Tongue (tissue), 3 donors: Measurements from ENCODE around the gene C1QTNF5. TPM values are rescaled to one million over a fixed set of nuclear protein-coding genes. Genes with fewer than 3 reads are reported as not detected.

Experiments
- DNase-seq: peaks from one replicate; pipeline ENCODE4 v3.0.0-alpha.2; 2015
- small RNA-seq: library from RNA; depleted of rRNA; stranded (forward); fragments of <200 nt; gene quantifications from one replicate; pipeline ENCODE3, GENCODE V24; 2014; ENCODE audit warnings: low replicate concordance
- total RNA-seq: library from RNA; depleted of rRNA; stranded (reverse); fragments of >200 nt; gene quantifications from one replicate; pipeline ENCODE4 v1.2.3, GENCODE V29; 2014

The C1QTNF5 gene
- total RNA-seq, 1 donor from 2014 or later = 24.8 TPM

DNA sequence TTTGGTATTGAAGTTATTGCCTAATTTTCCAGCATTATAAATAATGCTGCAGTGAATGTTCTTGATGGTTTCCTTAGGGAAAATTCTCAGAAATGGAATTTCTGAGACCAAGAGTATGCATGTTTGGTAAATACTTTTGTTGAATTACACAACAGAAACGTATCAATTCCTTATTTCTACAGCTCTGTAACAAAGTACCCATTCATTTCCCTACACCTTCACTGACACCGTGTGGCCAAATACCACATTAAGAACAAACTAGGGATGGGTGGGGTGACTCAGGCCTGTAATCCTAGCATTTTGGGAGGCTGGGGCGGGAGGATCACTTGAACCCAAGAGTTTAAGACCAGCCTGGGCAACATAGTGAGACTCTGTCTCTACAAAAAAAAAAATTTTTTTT, 45.5 kb downstream of the C1QTNF5 start:
- DNase-seq = no peak

DNA sequence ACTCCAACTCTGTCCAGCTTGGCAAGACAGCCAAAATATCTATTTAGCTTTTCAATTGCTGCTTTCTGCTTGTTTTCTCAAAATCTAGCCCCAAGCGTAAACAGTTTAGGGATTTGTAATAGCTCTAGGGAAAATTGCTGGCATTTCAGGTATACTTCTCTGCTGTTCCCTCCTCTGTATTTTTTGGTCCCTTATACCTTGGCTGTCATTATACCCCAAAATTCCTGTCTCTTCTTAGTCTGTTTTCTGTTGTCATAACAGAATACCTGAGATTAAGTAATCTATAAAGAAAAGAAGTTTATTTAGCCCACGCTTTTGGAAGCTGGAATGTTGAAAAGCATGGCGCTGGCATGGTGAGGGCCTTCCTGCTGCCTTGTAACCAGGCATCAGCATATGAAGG, 47.2 kb downstream of the C1QTNF5 start:
- no peak for DNase-seq

DNA sequence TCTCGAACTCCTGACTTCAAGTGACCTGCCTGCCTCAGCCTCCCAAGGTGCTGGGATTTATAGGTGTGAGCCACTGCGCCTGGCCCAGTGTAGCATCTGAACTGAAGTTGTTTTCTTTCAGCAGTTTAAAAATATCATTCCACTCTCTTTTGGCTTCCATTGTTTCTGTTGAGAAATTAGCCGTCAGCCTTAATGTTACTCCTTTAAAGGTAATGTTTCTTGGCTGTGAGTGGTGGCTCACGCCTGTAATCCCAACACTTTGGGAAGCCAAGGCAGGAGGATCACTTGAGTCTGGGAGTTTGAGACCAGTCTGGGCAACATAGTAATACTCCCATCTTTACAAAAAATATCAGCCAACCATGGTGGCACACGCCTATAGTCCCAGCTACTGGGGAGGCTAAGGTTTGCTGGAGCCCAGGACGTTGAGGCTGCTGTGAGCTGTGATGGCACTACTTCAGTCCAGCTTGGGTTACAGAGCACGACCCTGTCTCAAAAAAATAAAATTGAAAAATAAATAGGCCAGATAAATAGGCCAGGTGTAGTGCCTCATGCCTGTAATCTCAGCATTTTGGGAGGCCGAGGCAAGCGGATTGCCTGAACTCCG, 49.7 kb downstream of the C1QTNF5 start:
- no peak for DNase-seq

Small RNA genes lying within 50 kb of the gene (small RNA-seq; reads per million reads assigned to genes)
- gene RF01225 = not detected
- gene RNU6-262P = not detected

Other genes starting within 250 kb of the C1QTNF5 start
- gene DPAGT1, start 239.0 kb downstream of the C1QTNF5 start, total RNA-seq = 8.0 TPM
- gene C2CD2L, start 233.5 kb downstream of the C1QTNF5 start, total RNA-seq = 5.6 TPM
- 14.7 TPM for gene HINFP, start 219.3 kb downstream of the C1QTNF5 start, total RNA-seq
- 0.31 TPM for gene ABCG4, start 191.8 kb downstream of the C1QTNF5 start, total RNA-seq
- 35.4 TPM for gene NLRX1, start 172.2 kb downstream of the C1QTNF5 start, total RNA-seq
- gene NHERF4, start 155.4 kb downstream of the C1QTNF5 start, total RNA-seq = not detected
- gene CBL, start 134.5 kb downstream of the C1QTNF5 start, total RNA-seq = 10.9 TPM
- gene MCAM, start 23.8 kb downstream of the C1QTNF5 start, total RNA-seq = 491 TPM
- gene RNF26, start 6.4 kb downstream of the C1QTNF5 start, total RNA-seq = 6.6 TPM
- gene MFRP, start 5.8 kb upstream of the C1QTNF5 start, total RNA-seq = not detected
- gene USP2, start 40.8 kb upstream of the C1QTNF5 start, total RNA-seq = 39.2 TPM
- gene THY1, start 82.3 kb upstream of the C1QTNF5 start, total RNA-seq = 49.6 TPM